Skin epidermis (tissue), 12 donors: Measurements from ENCODE around the gene TMEM41A.

Experiments
- H3K27ac ChIP-seq, 21 experiments: fragments of 200-600 bp; sonication (generic) in 11 of 21; one replicate each; pipeline ENCODE4 v1.5.0; 2020; ENCODE audit warnings: mild to moderate bottlenecking in 3 of 21, inconsistent platforms in 2 of 21, moderate library complexity in 2 of 21
- H3K4me3 ChIP-seq, 7 experiments: fragments of 200-600 bp; sonication (generic) in 2 of 7; one replicate each; pipeline ENCODE4 v1.5.0; 2020; ENCODE audit warnings: inconsistent platforms in 2 of 7, mild to moderate bottlenecking in 2 of 7, moderate library complexity in 1 of 7

TMEM41A gene

GRCh38 chr3:185439745-185440466, 58.9 kb downstream of the TMEM41A start:
- Histone ChIP-seq H3K27ac (no peak overlapping the region), H3K4me3 (no peak overlapping the region)
